Lung (tissue), 12 donors: ENCODE measurements around the gene AREL1. TPM values are rescaled to one million over a fixed set of nuclear protein-coding genes. Genes with fewer than 3 reads are reported as not detected.

ENCODE experiments used
- ATAC-seq: fragments of 200-7000 bp; cut with Tn5 transposase; one replicate; pipeline ENCODE4 v1.9.1; 2020; ENCODE audit warnings: moderate number of reproducible peaks; ENCODE audit not compliant: insufficient read depth, low FRiP score
- DNase-seq, 3 donors: peaks; one replicate each; pipeline ENCODE4 v3.0.0-alpha.2; 2013 to 2017
- H3K27ac ChIP-seq, 2 donors: one replicate each; pipeline ENCODE4 v1.5.1; 2013; ENCODE audit warnings: mild to moderate bottlenecking in 2 of 2, moderate library complexity in 2 of 2, control low read depth in 1 of 2, inconsistent platforms in 1 of 2, low read depth in 1 of 2, low read length in 1 of 2
- H3K27me3 ChIP-seq, 3 donors: one replicate each; pipeline ENCODE4 v1.5.1; 2013; ENCODE audit warnings: low read length in 2 of 3; ENCODE audit not compliant: control insufficient read depth in 3 of 3, insufficient read depth in 3 of 3
- H3K36me3 ChIP-seq, 4 donors: one replicate each; pipeline ENCODE4 v1.5.1; 2013; ENCODE audit warnings: low read length in 4 of 4, mild to moderate bottlenecking in 1 of 4, moderate library complexity in 1 of 4; ENCODE audit not compliant: control insufficient read depth in 4 of 4, insufficient read depth in 4 of 4
- H3K4me1 ChIP-seq, 5 donors: one replicate each; pipeline ENCODE4 v1.5.1; 2013; ENCODE audit warnings: low read length in 5 of 5, mild to moderate bottlenecking in 2 of 5, moderate library complexity in 1 of 5; ENCODE audit not compliant: control insufficient read depth in 5 of 5, insufficient read depth in 5 of 5
- H3K4me3 ChIP-seq: one replicate; pipeline ENCODE4 v1.5.1; 2013; ENCODE audit warnings: mild to moderate bottlenecking, control low read depth, moderate library complexity
- H3K9ac ChIP-seq, 2 donors: one replicate each; pipeline ENCODE4 v1.5.1; 2013; ENCODE audit warnings: low read length in 2 of 2, control low read depth in 1 of 2; ENCODE audit not compliant: insufficient read depth in 1 of 2
- H3K9me3 ChIP-seq, 4 donors: one replicate each; pipeline ENCODE4 v1.5.1; 2013; ENCODE audit warnings: low read length in 3 of 4, mild to moderate bottlenecking in 1 of 4, moderate library complexity in 1 of 4; ENCODE audit not compliant: control insufficient read depth in 4 of 4, insufficient read depth in 3 of 4
- WGBS, 2 donors: extraction: QIAGEN DNeasy Blood & Tissue Kit; methylation state at CpG; one replicate each; pipeline ENCODE4 v1.1.7; 2013; 5-methylcytosine and 5-hydroxymethylcytosine counted together
- polyA plus RNA-seq, 2 donors: library from polyadenylated mRNA; stranded (reverse); fragments of 200-250 nt; gene quantifications; one replicate each; pipeline ENCODE4 v1.2.1, GENCODE V29; 2013
- total RNA-seq, 2 donors: library from RNA; depleted of rRNA in 1 of 2; stranded (reverse); fragments of >200 nt in 1 of 2; gene quantifications; one replicate each; pipeline ENCODE4 v1.2.1, GENCODE V29; 2014 to 2021
- TF ChIP-seq, protein P1 (sequence below): IDR thresholded peaks from 2 replicates; pipeline ENCODE4 v1.5.1; 2012; ENCODE audit warnings: mild to moderate bottlenecking; ENCODE audit errors: control extremely low read depth, extremely low read depth
- donor health status: control.
- donor health status: control.
- donor health status: Bipolar disorder and iron deficiency.
- donor health status: healthy.
- donor health status: DM: yes; HTN: yes; CAD: no.

Gene AREL1
- total and polyA plus RNA-seq, 4 donors = 10.5 to 41.6 (median 23.8) TPM

DNA sequence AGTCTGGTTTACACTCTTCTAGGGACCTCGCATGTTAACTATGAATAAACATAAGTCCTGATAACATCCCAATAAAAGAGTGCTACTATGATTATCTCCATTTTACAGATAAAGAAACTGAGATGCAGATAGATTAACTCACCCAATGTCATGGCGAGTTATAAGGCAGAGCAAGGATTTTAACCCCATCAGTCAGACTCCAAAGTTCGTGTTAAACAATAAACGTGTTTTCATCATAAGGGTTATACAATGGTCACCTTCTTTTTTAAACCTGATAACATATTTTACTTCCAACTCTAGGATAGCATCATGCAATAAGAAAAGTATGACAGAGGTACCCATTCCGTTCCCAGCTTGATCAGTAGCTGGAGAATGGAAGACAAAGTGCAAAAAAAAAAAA lies 1.2 kb downstream of the AREL1 start:
- TF ChIP-seq, protein P1, sequence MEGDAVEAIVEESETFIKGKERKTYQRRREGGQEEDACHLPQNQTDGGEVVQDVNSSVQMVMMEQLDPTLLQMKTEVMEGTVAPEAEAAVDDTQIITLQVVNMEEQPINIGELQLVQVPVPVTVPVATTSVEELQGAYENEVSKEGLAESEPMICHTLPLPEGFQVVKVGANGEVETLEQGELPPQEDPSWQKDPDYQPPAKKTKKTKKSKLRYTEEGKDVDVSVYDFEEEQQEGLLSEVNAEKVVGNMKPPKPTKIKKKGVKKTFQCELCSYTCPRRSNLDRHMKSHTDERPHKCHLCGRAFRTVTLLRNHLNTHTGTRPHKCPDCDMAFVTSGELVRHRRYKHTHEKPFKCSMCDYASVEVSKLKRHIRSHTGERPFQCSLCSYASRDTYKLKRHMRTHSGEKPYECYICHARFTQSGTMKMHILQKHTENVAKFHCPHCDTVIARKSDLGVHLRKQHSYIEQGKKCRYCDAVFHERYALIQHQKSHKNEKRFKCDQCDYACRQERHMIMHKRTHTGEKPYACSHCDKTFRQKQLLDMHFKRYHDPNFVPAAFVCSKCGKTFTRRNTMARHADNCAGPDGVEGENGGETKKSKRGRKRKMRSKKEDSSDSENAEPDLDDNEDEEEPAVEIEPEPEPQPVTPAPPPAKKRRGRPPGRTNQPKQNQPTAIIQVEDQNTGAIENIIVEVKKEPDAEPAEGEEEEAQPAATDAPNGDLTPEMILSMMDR = no peak
- peaks cover 0 to 17% (median 5%) of the 10 kb centered on the region in 5 donors for H3K4me1 ChIP-seq
- ATAC-seq (no peak), DNase-seq (no peak)
- 79 to 86% methylated on average over 5 of the region's 5 CpGs for WGBS, 2 donors
- no peaks in the 10 kb centered on the region for H3K9me3 ChIP-seq
- H3K36me3 ChIP-seq = peaks cover 0 to 6% (median under 1%) of the 10 kb centered on the region in 4 donors
- no peak overlapping the region for H3K4me3 ChIP-seq
- H3K27ac ChIP-seq = no peak overlapping the region
- H3K27me3 ChIP-seq = no peaks in the 10 kb centered on the region
- H3K9ac ChIP-seq = no peak overlapping the region

DNA sequence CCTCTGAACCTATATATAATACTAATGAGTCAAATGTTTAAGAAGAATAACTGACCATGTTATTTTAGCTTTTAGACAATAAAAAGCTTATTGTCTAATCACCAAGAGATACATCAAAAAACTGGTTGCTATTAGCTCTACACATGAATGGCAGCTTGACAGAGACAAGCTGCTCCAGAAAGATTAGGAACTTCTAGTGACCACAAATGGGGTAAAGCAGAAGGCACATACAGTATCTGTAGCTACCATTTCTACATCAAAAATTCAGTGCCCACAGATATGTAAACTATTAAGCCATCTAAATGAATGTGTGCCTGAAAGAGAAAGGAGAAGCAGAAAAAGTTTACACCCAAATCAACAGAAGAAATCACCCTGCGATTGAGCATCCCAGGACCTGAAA lies 2.4 kb downstream of the AREL1 start:
- TF ChIP-seq, protein P1 = no peak
- peaks cover 0 to 17% (median 5%) of the 10 kb centered on the region in 5 donors for H3K4me1 ChIP-seq

GRCh38 chr14:74705613-74706500 lies 7.0 kb downstream of the AREL1 start:
- DNase-seq (no peak), ATAC-seq (no peak)
- Histone ChIP-seq H3K4me3 (no peak overlapping the region), H3K27ac (no peak overlapping the region), H3K9ac (no peak overlapping the region), H3K36me3 (peaks cover 0 to 2% (median 0%) of the 10 kb centered on the region in 4 donors), H3K4me1 (peaks cover 0 to 4% (median 1%) of the 10 kb centered on the region in 5 donors), H3K27me3 (no peaks in the 10 kb centered on the region), H3K9me3 (peaks cover 0 to 4% (median 1%) of the 10 kb centered on the region in 4 donors)
- WGBS, 2 donors = 57 to 79% methylated on average over 5 of the region's 5 CpGs
- TF ChIP-seq, protein P1 = no peak

More for the DNA sequence above, 2.4 kb downstream of the AREL1 start:
- no peak for ATAC-seq
- Histone ChIP-seq H3K9ac (no peak overlapping the region), H3K4me3 (no peak overlapping the region), H3K27me3 (no peaks in the 10 kb centered on the region), H3K27ac (no peak overlapping the region), H3K36me3 (peaks cover 0 to 3% (median under 1%) of the 10 kb centered on the region in 4 donors), H3K9me3 (no peaks in the 10 kb centered on the region)
- whole genome bisulfite sequencing, 2 donors = 84 to 98% methylated on average over 1 of the region's 1 CpG
- no peak for DNase-seq
